Activated CD8-positive, alpha-beta T cell treated with anti-CD3 and anti-CD28 coated beads for 36 hours (primary cell): ENCODE measurements around the gene XAF1. TPM values are rescaled to one million over a fixed set of nuclear protein-coding genes. Genes with fewer than 3 reads are reported as not detected.

ENCODE experiments used
- ATAC-seq: fragments of 200-7000 bp; cut with Tn5 transposase; one replicate; pipeline ENCODE4 v1.10.0; 2021; ENCODE audit warnings: mild to moderate bottlenecking, moderate library complexity
- CTCF ChIA-PET: fragments of 350-600 bp; sonication (Branson Sonifier 250); formaldehyde crosslinking; loops from one replicate; lab custom pipeline; 2021; ENCODE audit warnings: antibody characterized with exemption; lab: Charles Lee
- POLR2A ChIA-PET: fragments of 350-600 bp; sonication (Branson Sonifier 250); formaldehyde crosslinking; loops from one replicate; lab custom pipeline; 2021; ENCODE audit warnings: antibody characterized with exemption; lab: Charles Lee
- DNase-seq: peaks from one replicate; pipeline ENCODE4 v3.0.0-alpha.2; 2020
- H3K27ac Mint-ChIP-seq: one replicate; pipeline ENCODE4 v1.8.0; 2021; ENCODE audit warnings: mild to moderate bottlenecking, mixed read lengths
- H3K27me3 Mint-ChIP-seq: one replicate; pipeline ENCODE4 v1.8.0; 2021; ENCODE audit warnings: mixed read lengths
- H3K36me3 Mint-ChIP-seq: one replicate; pipeline ENCODE4 v1.8.0; 2021; ENCODE audit warnings: low read depth, mixed read lengths
- H3K4me1 Mint-ChIP-seq: one replicate; pipeline ENCODE4 v1.8.0; 2021; ENCODE audit warnings: low read depth, mixed read lengths
- H3K4me3 Mint-ChIP-seq: one replicate; pipeline ENCODE4 v1.8.0; 2021; ENCODE audit warnings: mild to moderate bottlenecking, moderate library complexity, mixed read lengths
- H3K9me3 Mint-ChIP-seq: one replicate; pipeline ENCODE4 v1.8.0; 2021; ENCODE audit warnings: mixed read lengths
- intact Hi-C: fragments of 100-400 bp; cut with micrococcal nuclease; formaldehyde crosslinking; loops from one replicate; pipeline ENCODE4 v1.10.0; 2022
- total RNA-seq, 2 experiments: library from RNA; stranded (reverse); gene quantifications; one replicate each; pipeline ENCODE4 v1.2.3, GENCODE V29; 2021
- TF ChIP-seq, protein P1 (sequence below): fragments of 200-600 bp; IDR thresholded peaks from one replicate; pipeline ENCODE4 v1.8.0; 2022; ENCODE audit warnings: antibody characterized with exemption, mild to moderate bottlenecking

The XAF1 gene, protein sequence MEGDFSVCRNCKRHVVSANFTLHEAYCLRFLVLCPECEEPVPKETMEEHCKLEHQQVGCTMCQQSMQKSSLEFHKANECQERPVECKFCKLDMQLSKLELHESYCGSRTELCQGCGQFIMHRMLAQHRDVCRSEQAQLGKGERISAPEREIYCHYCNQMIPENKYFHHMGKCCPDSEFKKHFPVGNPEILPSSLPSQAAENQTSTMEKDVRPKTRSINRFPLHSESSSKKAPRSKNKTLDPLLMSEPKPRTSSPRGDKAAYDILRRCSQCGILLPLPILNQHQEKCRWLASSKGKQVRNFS
- 10 to 100 TPM; 15.2 to 18.4 TPM for total RNA-seq

DNA sequence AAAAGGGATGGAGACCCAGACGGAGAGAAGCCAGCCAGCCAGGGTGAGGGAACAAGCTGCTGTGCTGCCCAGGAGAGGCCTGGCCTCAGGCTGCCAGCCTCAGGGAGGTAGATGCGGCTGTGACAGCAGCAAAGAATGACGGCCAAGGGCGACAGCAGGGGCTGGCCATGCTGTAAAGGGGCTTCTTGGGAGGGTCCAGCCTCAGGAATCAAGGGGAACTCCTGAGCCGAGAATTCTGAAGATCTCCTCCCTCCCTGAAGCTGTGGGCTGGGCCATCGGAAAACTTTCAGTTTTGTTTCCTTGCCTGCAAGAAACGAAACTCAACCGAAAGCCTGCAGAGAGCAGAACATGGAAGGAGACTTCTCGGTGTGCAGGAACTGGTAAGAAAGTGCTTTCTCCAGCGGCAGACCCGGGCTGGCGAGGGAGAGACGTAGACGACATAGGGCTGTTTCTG lies at the start of gene XAF1:
XAF1 (plus strand) TSS at position 316 of the 454 bp plus-strand sequence; CDS start at position 349, 33 bp downstream.
- no peaks in the 10 kb centered on the region for H3K9me3 Mint-ChIP-seq
- peak within 1 kb of the TSS; percentile 85 for H3K4me3 Mint-ChIP-seq
- POLR2A ChIA-PET, result interaction anchor here (0.6 to 1.8 kb wide), 3 partner anchors 32 to 193 kb away, joined by 3 read pairs; no protein-coding TSS in a partner anchor
- H3K27ac Mint-ChIP-seq, result peak within 1 kb of the TSS; percentile 91
- DNase-seq, result peak; percentile 48
- no peaks in the 10 kb centered on the region for H3K27me3 Mint-ChIP-seq
- TF ChIP-seq, protein P1, sequence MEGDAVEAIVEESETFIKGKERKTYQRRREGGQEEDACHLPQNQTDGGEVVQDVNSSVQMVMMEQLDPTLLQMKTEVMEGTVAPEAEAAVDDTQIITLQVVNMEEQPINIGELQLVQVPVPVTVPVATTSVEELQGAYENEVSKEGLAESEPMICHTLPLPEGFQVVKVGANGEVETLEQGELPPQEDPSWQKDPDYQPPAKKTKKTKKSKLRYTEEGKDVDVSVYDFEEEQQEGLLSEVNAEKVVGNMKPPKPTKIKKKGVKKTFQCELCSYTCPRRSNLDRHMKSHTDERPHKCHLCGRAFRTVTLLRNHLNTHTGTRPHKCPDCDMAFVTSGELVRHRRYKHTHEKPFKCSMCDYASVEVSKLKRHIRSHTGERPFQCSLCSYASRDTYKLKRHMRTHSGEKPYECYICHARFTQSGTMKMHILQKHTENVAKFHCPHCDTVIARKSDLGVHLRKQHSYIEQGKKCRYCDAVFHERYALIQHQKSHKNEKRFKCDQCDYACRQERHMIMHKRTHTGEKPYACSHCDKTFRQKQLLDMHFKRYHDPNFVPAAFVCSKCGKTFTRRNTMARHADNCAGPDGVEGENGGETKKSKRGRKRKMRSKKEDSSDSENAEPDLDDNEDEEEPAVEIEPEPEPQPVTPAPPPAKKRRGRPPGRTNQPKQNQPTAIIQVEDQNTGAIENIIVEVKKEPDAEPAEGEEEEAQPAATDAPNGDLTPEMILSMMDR, result no peak
- intact Hi-C loops, result no loop called here
- ATAC-seq, result peak; percentile 54
- CTCF ChIA-PET, result interaction anchor here (1.5 kb wide), 2 partner anchors 9 to 87 kb away, joined by 3 to 5 read pairs; no protein-coding TSS in a partner anchor
- H3K4me1 Mint-ChIP-seq, result peaks cover 49% of the 10 kb centered on the region
- peaks cover 5% of the 10 kb centered on the region for H3K36me3 Mint-ChIP-seq

DNA sequence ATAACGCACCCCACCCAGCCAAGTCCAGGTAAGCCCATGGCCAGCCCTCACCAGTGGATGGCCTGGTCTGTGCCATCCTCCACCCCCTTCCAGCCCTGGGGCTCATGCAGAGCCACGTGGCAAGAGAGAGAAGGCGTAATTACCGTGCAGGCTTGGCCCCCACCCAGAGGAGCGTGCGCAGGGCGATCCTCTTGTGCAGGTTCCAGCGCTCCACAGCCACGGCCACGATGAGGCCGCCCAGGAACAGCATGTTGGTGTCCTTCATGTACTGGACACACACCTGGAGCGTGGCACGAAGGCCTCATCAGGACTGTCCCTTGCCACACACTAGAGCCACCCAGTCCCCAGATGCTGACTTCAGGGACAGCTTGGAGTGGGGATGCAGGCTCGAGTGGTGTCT lies 49.3 kb upstream of the XAF1 start:
- H3K4me3 Mint-ChIP-seq, result no peak overlapping the region
- POLR2A ChIA-PET, result no interaction called here
- DNase-seq (no peak), ATAC-seq (no peak)
- H3K27me3 Mint-ChIP-seq, result peaks cover 17% of the 10 kb centered on the region
- intact Hi-C loops, result no loop called here
- CTCF ChIA-PET, result no interaction called here
- H3K4me1 Mint-ChIP-seq, result peaks cover 2% of the 10 kb centered on the region
- H3K27ac Mint-ChIP-seq, result no peak overlapping the region
- H3K36me3 Mint-ChIP-seq, result no peaks in the 10 kb centered on the region
- H3K9me3 Mint-ChIP-seq, result no peaks in the 10 kb centered on the region
- TF ChIP-seq, protein P1, result no peak

DNA sequence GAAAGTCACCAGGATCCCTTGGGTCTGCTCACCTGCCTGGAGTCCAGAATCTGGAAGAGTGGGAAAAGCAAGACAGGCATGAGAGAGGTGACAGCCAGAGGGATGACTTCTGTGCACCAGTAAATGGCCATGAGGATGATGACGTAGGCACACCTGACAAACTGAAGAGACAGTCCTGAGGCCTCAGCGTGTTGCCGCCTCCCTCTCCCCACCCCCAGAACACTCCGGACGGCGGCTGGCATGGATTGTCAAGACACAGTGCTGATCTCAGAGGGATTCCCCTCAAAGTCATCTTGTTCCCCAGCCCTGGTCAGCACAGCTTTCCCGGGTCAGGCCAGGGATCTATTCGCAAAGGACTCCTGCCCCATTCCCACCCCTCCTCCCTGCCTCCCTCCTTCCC lies 48.9 kb upstream of the XAF1 start:
- ChIA-PET POLR2A (no interaction called here), CTCF (no interaction called here)
- TF ChIP-seq, protein P1, result no peak
- peaks cover 21% of the 10 kb centered on the region for H3K27me3 Mint-ChIP-seq
- no peak for ATAC-seq
- no peak for DNase-seq
- H3K27ac Mint-ChIP-seq, result no peak overlapping the region
- no peaks in the 10 kb centered on the region for H3K9me3 Mint-ChIP-seq
- intact Hi-C loops, result no loop called here
- H3K4me1 Mint-ChIP-seq, result peaks cover 1% of the 10 kb centered on the region
- H3K36me3 Mint-ChIP-seq, result no peaks in the 10 kb centered on the region
- no peak overlapping the region for H3K4me3 Mint-ChIP-seq

DNA sequence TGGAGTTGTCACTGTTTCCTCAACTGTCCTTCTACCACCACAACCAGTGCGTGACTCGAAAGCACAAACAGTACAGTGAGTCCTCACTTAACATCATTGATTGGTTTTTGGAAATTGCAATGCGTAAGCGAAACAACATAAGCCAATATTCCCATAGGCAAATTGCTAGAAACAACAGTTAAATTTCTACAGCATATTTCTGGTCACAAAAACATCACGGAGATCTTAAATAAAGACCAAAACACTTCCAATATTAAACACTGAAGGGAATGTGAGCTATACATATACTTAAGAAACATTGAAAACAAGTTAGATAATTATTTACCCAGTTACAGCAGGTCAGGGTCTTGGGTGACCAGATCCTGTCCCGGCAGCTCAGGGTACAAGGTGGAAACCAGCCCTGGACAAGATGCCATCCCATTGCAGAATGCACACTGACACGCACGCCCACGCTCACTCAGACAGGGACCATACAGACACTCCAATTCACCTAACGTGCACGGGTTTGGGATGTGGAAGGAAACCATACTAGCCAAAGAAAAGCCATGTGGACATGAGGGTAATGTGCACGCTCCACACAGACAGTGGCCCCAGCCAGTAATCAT lies 47.4 kb upstream of the XAF1 start:
- TF ChIP-seq, protein P1, result no peak
- H3K9me3 Mint-ChIP-seq, result no peaks in the 10 kb centered on the region
- no peak for DNase-seq
- no peak overlapping the region for H3K27ac Mint-ChIP-seq
- intact Hi-C loops, result no loop called here
- H3K4me1 Mint-ChIP-seq, result peaks cover 7% of the 10 kb centered on the region
- peaks cover 33% of the 10 kb centered on the region for H3K27me3 Mint-ChIP-seq
- ChIA-PET CTCF (interaction anchor here (0.6 kb wide), 1 partner anchor 208 kb away, joined by 3 read pairs; no protein-coding TSS in a partner anchor), POLR2A (no interaction called here)
- no peak for ATAC-seq
- H3K36me3 Mint-ChIP-seq, result no peaks in the 10 kb centered on the region
- no peak overlapping the region for H3K4me3 Mint-ChIP-seq

DNA sequence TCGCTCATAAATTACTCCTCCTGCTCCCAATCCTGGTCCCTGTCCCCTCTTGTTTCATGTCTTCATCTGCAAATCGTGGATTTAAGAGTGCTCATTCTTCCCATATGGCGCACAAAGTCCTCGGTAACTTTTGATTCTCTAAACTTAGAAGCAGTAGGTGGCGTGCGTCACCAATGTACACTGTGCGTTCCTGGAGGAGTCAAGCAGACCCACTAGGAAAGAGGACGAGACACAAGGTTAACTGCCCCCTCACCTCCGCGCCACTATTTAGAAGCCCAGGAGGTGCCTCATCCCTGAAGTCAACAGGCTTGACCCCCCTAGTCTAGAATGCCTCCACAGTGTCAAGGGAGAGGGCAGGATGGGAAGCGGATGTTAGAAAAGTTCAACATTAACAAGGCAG lies 45.5 kb upstream of the XAF1 start:
- Mint-ChIP-seq H3K36me3 (no peaks in the 10 kb centered on the region), H3K27me3 (peaks cover 46% of the 10 kb centered on the region), H3K9me3 (no peaks in the 10 kb centered on the region), H3K4me3 (no peak overlapping the region), H3K4me1 (peaks cover 14% of the 10 kb centered on the region), H3K27ac (no peak overlapping the region)
- no peak for DNase-seq
- TF ChIP-seq, protein P1, result no peak
- ATAC-seq, result no peak
- POLR2A ChIA-PET, result no interaction called here
- CTCF ChIA-PET, result no interaction called here
- intact Hi-C loops, result no loop called here
